SK-N-SH (cell line): Measurements from ENCODE around the gene IL16. TPM values are rescaled to one million over a fixed set of nuclear protein-coding genes. Genes with fewer than 3 reads are reported as not detected.

Experiments
- CTCF ChIA-PET: fragments of 300-600, 350-600 bp; formaldehyde crosslinking; extraction: SDS; loops from one replicate; lab custom pipeline; 2021; lab: Yijun Ruan, JAX
- POLR2A ChIA-PET: fragments of 350-600 bp; sonication (Branson Sonifier 250); formaldehyde crosslinking; extraction: SDS; loops from one replicate; lab custom pipeline; 2020; ENCODE audit warnings: antibody characterized with exemption, inconsistent platforms; lab: Yijun Ruan, JAX
- DNase-seq: peaks from one replicate; pipeline ENCODE4 v3.0.0; 2012
- H2AFZ ChIP-seq: fragments of 200-600 bp; sonication (generic); 2 replicates; pipeline ENCODE4 v1.8.1; 2016; ENCODE audit warnings: antibody characterized with exemption, mild to moderate bottlenecking, low read depth
- H3F3A ChIP-seq: fragments of 200-600 bp; sonication (generic); replicated peaks from 2 replicates; pipeline ENCODE3; 2016; ENCODE audit warnings: antibody characterized with exemption, mild to moderate bottlenecking; ENCODE audit not compliant: insufficient read depth
- H3K27ac ChIP-seq, 2 experiments: fragments of 200-500 bp in 1 of 2; fragments of 200-600 bp in 1 of 2; sonication (Bioruptor generic) in 1 of 2; sonication (generic), shearing (Covaris generic) in 1 of 2; 2 replicates each; pipeline versions ENCODE4 v1.5.1 to v1.6.1; 2014 to 2016; ENCODE audit warnings: low read depth in 2 of 2, inconsistent platforms in 1 of 2, low read length in 1 of 2, mild to moderate bottlenecking in 1 of 2, mixed read lengths in 1 of 2
- H3K27me3 ChIP-seq: fragments of 200-600 bp; sonication (generic), shearing (Covaris generic); 2 replicates; pipeline ENCODE4 v1.6.1; 2016; ENCODE audit warnings: mixed run types; ENCODE audit not compliant: insufficient read depth
- H3K36me3 ChIP-seq, 2 experiments: fragments of 200-500 bp in 1 of 2; fragments of 200-600 bp in 1 of 2; sonication (Bioruptor generic) in 1 of 2; sonication (generic) in 1 of 2; replicated peaks in 1 of 2; 2 replicates each; pipeline versions ENCODE3 to v1.5.1; 2014 to 2016; ENCODE audit warnings: low read length in 1 of 2, mild to moderate bottlenecking in 1 of 2; ENCODE audit not compliant: insufficient read depth in 2 of 2, control insufficient read depth in 1 of 2
- H3K4me1 ChIP-seq, 2 experiments: fragments of 200-500 bp in 1 of 2; fragments of 200-600 bp in 1 of 2; sonication (Bioruptor generic) in 1 of 2; sonication (generic), shearing (Covaris generic) in 1 of 2; 2 replicates each; pipeline versions ENCODE4 v1.5.1 to v1.6.1; 2014 to 2016; ENCODE audit warnings: low read depth in 1 of 2, low read length in 1 of 2, mixed run types in 1 of 2; ENCODE audit not compliant: insufficient read depth in 2 of 2, control insufficient read depth in 1 of 2
- H3K4me2 ChIP-seq: fragments of 200-600 bp; sonication (generic), shearing (Covaris generic); 2 replicates; pipeline ENCODE4 v1.6.1; 2017; ENCODE audit warnings: mixed run types
- H3K4me3 ChIP-seq, 2 experiments: fragments of 200-500 bp in 1 of 2; fragments of 200-600 bp in 1 of 2; sonication (Bioruptor generic) in 1 of 2; sonication (generic), shearing (Covaris generic) in 1 of 2; 2 replicates each; pipeline versions ENCODE4 v1.5.1 to v1.8.1; 2014 to 2016; ENCODE audit warnings: low read depth in 2 of 2, inconsistent platforms in 1 of 2, low read length in 1 of 2, mild to moderate bottlenecking in 1 of 2, mixed read lengths in 1 of 2, moderate library complexity in 1 of 2
- H3K79me2 ChIP-seq: fragments of 200-600 bp; sonication (generic); 2 replicates; pipeline ENCODE4 v1.8.1; 2017; ENCODE audit warnings: mild to moderate bottlenecking; ENCODE audit not compliant: insufficient read depth
- H3K9ac ChIP-seq: fragments of 200-600 bp; sonication (generic); 2 replicates; pipeline ENCODE4 v1.6.1; 2017; ENCODE audit warnings: mixed run types
- H3K9me2 ChIP-seq: fragments of 200-600 bp; sonication (generic); 2 replicates; pipeline ENCODE4 v1.6.1; 2017; ENCODE audit warnings: mixed run types
- H3K9me3 ChIP-seq: fragments of 200-600 bp; sonication (generic); 2 replicates; pipeline ENCODE4 v1.6.1; 2017; ENCODE audit warnings: mixed run types, mild to moderate bottlenecking, moderate library complexity
- H4K20me1 ChIP-seq: fragments of 200-600 bp; sonication (generic); 2 replicates; pipeline ENCODE4 v1.6.1; 2017; ENCODE audit warnings: mild to moderate bottlenecking, mixed run types; ENCODE audit not compliant: insufficient read depth
- EP300 ChIP-seq, 2 experiments: IDR thresholded peaks; 2 replicates each; pipeline versions ENCODE4 v1.4.0 to v1.6.1; 2012; ENCODE audit warnings: borderline replicate concordance in 1 of 2, low read depth in 1 of 2, low read length in 1 of 2
- EZH2phosphoT487 ChIP-seq: fragments of 200-600 bp; sonication (generic); IDR thresholded peaks from 2 replicates; pipeline ENCODE4 v1.6.1; 2017; ENCODE audit warnings: low read depth, mixed run types, mild to moderate bottlenecking, antibody characterized with exemption, moderate library complexity, borderline replicate concordance
- FOSL2 ChIP-seq: IDR thresholded peaks from 2 replicates; pipeline ENCODE4 v1.4.0; 2012; ENCODE audit warnings: low read depth, mild to moderate bottlenecking, moderate library complexity, borderline replicate concordance
- FOXJ3 ChIP-seq: sonication (generic); formaldehyde crosslinking; IDR thresholded peaks from 2 replicates; pipeline ENCODE4 v1.5.1; 2020; ENCODE audit warnings: mild to moderate bottlenecking, missing genetic modification reagents
- FOXM1 ChIP-seq: IDR thresholded peaks from 2 replicates; pipeline ENCODE4 v1.4.0; 2012; ENCODE audit warnings: low read depth, mild to moderate bottlenecking
- MXI1 ChIP-seq: IDR thresholded peaks from 2 replicates; pipeline ENCODE4 v1.6.1; 2012; ENCODE audit warnings: mild to moderate bottlenecking, low read depth, low read length, improper control_type of control experiment
- NFIC ChIP-seq: IDR thresholded peaks from 2 replicates; pipeline ENCODE4 v1.4.0; 2012; ENCODE audit warnings: borderline replicate concordance
- RCOR1 ChIP-seq: fragments of 150-350 bp; IDR thresholded peaks from 2 replicates; pipeline ENCODE4 v1.6.1; 2017; ENCODE audit warnings: antibody characterized with exemption, low read length
- RFX5 ChIP-seq: IDR thresholded peaks from 2 replicates; pipeline ENCODE4 v1.6.1; 2012; ENCODE audit warnings: mild to moderate bottlenecking, improper control_type of control experiment, low read length
- RXRA ChIP-seq: IDR thresholded peaks from 2 replicates; pipeline ENCODE4 v1.4.0; 2012; ENCODE audit warnings: low read depth, mild to moderate bottlenecking, borderline replicate concordance
- TAF1 ChIP-seq: IDR thresholded peaks from 2 replicates; pipeline ENCODE4 v1.6.1; 2012; ENCODE audit warnings: low read depth, mild to moderate bottlenecking, low read length, moderate library complexity, borderline replicate concordance
- TCF12 ChIP-seq: IDR thresholded peaks from 2 replicates; pipeline ENCODE4 v1.4.0; 2012
- YY1 ChIP-seq: IDR thresholded peaks from 2 replicates; pipeline ENCODE4 v1.4.0; 2012; ENCODE audit warnings: low read depth, mild to moderate bottlenecking
- WGBS: methylation state at CpG from one replicate; pipeline ENCODE4 v1.1.6; 2017; ENCODE audit warnings: low lambda C conversion rate; 5-methylcytosine and 5-hydroxymethylcytosine counted together
- polyA plus RNA-seq, 3 experiments: library from polyadenylated mRNA; depleted of rRNA; stranded (reverse); fragments of >200 nt; gene quantifications; 2 replicates each; pipeline ENCODE4 v1.2.3, GENCODE V29; 2012
- TF ChIP-seq, protein P1 (sequence below): IDR thresholded peaks from 2 replicates; pipeline ENCODE4 v1.6.1; 2012; ENCODE audit warnings: mild to moderate bottlenecking, low read depth, low read length, moderate library complexity
- TF ChIP-seq, protein P2 (sequence below): fragments of 200-600 bp; sonication (generic); IDR thresholded peaks from 2 replicates; pipeline ENCODE4 v1.6.1; 2017; ENCODE audit warnings: antibody characterized with exemption, mild to moderate bottlenecking, moderate library complexity
- TF ChIP-seq, protein P3 (sequence below): fragments of 150-350 bp; IDR thresholded peaks from 2 replicates; pipeline ENCODE4 v1.6.1; 2017; ENCODE audit warnings: antibody characterized with exemption, low read length, low read depth, borderline replicate concordance

The IL16 gene
- polyA plus RNA-seq, 1 of the 3 experiments (the other 2 are of a cell fraction): not detected

DNA sequence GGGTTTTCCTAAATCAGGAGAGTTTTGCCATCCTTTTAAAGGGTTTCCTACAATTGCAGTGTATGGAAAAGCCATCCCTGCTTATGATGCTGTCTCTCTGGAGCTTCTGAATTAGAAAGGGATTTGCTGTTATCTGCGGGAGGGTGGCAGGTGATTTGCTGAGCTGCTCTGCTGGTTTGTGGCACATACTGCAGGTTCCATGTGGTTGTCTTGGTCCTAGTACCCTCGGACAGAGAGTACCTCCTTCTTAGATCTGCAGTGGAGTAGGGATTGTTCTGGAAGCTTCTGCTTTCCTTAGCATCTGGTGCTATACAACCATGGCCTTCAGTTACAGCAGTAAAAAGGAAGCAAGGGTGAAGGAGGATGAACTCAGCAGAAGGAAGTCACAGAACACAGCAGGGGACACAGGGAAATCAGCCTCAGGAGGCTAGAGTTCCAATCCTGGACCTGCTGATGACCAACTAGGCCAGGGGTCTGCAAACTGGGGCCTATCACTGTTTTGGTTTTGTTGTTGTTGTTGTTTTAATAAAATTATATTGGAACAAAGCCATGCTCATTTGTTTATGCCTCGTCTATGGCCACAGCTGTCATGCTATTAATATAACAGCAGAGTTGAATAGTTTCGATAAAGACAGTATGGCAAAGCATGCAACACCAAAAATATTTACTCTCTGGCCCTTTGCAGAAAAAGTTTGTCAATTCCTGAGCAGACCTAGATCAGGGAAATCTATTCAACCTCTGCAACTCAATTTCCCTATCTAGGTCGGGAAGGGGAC, 87.8 kb downstream of the IL16 start:
- TF ChIP-seq TAF1 (no peak), RCOR1 (no peak), EP300 (IDR thresholded peaks at IDR 0.05; ENCODE audit: borderline replicate concordance in 1 of 2, low read depth in 1 of 2, low read length in 1 of 2) (no peak), NFIC (no peak), FOXM1 (no peak), MXI1 (no peak), RXRA (no peak), EZH2phosphoT487 (no peak), FOXJ3 (CRISPR knock-in tag) (no peak), RFX5 (no peak), TCF12 (no peak), FOSL2 (no peak), YY1 (no peak)
- TF ChIP-seq, protein P1, sequence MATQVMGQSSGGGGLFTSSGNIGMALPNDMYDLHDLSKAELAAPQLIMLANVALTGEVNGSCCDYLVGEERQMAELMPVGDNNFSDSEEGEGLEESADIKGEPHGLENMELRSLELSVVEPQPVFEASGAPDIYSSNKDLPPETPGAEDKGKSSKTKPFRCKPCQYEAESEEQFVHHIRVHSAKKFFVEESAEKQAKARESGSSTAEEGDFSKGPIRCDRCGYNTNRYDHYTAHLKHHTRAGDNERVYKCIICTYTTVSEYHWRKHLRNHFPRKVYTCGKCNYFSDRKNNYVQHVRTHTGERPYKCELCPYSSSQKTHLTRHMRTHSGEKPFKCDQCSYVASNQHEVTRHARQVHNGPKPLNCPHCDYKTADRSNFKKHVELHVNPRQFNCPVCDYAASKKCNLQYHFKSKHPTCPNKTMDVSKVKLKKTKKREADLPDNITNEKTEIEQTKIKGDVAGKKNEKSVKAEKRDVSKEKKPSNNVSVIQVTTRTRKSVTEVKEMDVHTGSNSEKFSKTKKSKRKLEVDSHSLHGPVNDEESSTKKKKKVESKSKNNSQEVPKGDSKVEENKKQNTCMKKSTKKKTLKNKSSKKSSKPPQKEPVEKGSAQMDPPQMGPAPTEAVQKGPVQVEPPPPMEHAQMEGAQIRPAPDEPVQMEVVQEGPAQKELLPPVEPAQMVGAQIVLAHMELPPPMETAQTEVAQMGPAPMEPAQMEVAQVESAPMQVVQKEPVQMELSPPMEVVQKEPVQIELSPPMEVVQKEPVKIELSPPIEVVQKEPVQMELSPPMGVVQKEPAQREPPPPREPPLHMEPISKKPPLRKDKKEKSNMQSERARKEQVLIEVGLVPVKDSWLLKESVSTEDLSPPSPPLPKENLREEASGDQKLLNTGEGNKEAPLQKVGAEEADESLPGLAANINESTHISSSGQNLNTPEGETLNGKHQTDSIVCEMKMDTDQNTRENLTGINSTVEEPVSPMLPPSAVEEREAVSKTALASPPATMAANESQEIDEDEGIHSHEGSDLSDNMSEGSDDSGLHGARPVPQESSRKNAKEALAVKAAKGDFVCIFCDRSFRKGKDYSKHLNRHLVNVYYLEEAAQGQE: no peak
- TF ChIP-seq, protein P2, sequence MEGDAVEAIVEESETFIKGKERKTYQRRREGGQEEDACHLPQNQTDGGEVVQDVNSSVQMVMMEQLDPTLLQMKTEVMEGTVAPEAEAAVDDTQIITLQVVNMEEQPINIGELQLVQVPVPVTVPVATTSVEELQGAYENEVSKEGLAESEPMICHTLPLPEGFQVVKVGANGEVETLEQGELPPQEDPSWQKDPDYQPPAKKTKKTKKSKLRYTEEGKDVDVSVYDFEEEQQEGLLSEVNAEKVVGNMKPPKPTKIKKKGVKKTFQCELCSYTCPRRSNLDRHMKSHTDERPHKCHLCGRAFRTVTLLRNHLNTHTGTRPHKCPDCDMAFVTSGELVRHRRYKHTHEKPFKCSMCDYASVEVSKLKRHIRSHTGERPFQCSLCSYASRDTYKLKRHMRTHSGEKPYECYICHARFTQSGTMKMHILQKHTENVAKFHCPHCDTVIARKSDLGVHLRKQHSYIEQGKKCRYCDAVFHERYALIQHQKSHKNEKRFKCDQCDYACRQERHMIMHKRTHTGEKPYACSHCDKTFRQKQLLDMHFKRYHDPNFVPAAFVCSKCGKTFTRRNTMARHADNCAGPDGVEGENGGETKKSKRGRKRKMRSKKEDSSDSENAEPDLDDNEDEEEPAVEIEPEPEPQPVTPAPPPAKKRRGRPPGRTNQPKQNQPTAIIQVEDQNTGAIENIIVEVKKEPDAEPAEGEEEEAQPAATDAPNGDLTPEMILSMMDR: no peak
- TF ChIP-seq, protein P3, sequence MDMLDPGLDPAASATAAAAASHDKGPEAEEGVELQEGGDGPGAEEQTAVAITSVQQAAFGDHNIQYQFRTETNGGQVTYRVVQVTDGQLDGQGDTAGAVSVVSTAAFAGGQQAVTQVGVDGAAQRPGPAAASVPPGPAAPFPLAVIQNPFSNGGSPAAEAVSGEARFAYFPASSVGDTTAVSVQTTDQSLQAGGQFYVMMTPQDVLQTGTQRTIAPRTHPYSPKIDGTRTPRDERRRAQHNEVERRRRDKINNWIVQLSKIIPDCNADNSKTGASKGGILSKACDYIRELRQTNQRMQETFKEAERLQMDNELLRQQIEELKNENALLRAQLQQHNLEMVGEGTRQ: no peak
- CTCF ChIA-PET: interaction anchor here (1.3 to 7.2 kb wide), 3 partner anchors 10 to 116 kb away, joined by 3 to 57 read pairs (median 16); no protein-coding TSS in a partner anchor
- H3K9ac ChIP-seq: no peak overlapping the region
- H3K9me3 ChIP-seq: no peaks in the 10 kb centered on the region
- 32% methylated on average over 5 of the region's 5 CpGs for WGBS
- H3K4me1 ChIP-seq: no peaks in the 10 kb centered on the region
- no peak overlapping the region for H3K27ac ChIP-seq
- POLR2A ChIA-PET: no interaction called here
- no peak overlapping the region for H2AFZ ChIP-seq
- no peaks in the 10 kb centered on the region for H4K20me1 ChIP-seq
- H3K4me3 ChIP-seq: no peak overlapping the region
- H3K4me2 ChIP-seq: no peak overlapping the region
- no peaks in the 10 kb centered on the region for H3K9me2 ChIP-seq
- no peaks in the 10 kb centered on the region for H3K79me2 ChIP-seq
- no peak for DNase-seq
- no peaks in the 10 kb centered on the region for H3K36me3 ChIP-seq
- peaks cover 31% of the 10 kb centered on the region for H3K27me3 ChIP-seq
- H3F3A ChIP-seq: no peaks in the 10 kb centered on the region
